GM10266 (cell line): ENCODE data around the gene CEP164.

Source experiments
- DNase-seq: peaks from one replicate; pipeline ENCODE4 v3.0.0; 2012; ENCODE audit errors: extremely low spot score
- CTCF ChIP-seq: IDR thresholded peaks from 2 replicates; pipeline ENCODE4 v1.5.1; 2012; ENCODE audit warnings: mild to moderate bottlenecking, low read depth; ENCODE audit not compliant: control insufficient read depth, insufficient read depth; ENCODE audit errors: missing control alignments

The CEP164 gene

GRCh38 chr11:117305145-117305544, 22.5 kb upstream of the CEP164 start:
- no peak for TF ChIP-seq CTCF
- no peak for DNase-seq

GRCh38 chr11:117309310-117309709, 18.3 kb upstream of the CEP164 start:
- no peak for TF ChIP-seq CTCF

GRCh38 chr11:117313091-117313490, 14.6 kb upstream of the CEP164 start:
- no peak for DNase-seq
- no peak for TF ChIP-seq CTCF

More at GRCh38 chr11:117309310-117309709, 18.3 kb upstream of the CEP164 start:
- DNase-seq, result no peak

DNA sequence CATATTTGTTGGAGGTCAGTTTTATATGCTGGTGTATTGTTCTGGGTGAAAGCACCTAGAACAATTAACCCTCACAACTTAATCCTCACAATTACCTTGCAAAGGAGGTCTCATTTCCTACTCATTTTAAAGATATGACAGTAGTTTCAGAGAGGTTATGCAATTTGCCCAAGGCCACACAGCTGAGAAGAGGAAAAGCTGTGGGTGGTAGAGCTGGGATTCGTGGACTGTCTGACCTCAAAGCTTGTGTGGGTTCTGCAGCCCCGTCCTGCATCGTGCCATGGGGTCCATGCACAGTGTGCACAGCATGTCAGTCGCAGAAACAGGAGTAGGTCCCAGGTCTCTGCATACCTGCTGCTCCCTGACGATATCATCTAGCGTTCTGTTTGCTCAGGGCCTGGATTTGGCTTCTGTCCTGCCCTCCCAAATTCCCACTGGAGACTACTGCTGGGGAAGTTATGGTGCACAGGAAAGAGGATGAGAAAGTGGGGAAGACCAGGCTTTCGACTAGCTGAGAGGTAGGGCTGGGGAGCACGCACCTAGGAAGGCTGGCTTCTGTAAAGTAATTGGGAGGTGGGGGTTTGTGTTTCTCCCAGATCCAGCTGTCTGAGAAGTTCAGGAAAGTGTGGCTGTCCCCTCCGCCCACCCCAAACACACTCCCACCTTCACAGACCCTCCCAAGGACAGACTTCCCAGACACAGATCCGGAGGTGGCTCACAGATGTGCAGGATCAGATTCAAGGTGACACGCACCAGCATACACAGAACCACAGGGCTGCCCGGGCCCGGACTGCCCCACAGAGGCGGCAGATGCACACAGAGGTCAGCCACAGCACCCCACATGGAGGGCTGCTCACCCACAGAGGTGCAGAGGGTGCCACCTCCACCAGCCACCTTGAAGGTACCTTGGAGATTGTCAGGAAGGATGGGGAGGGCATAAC, 13.6 kb upstream of the CEP164 start:
- TF ChIP-seq CTCF, result no peak
- no peak for DNase-seq

GRCh38 chr11:117314840-117315239, 12.8 kb upstream of the CEP164 start:
- TF ChIP-seq CTCF, result no peak
- DNase-seq, result no peak

GRCh38 chr11:117315285-117316196, 12.1 kb upstream of the CEP164 start:
- TF ChIP-seq CTCF, result peak; percentile 7
- peak; percentile 58 for DNase-seq
